ENCODE results near the gene OR3A3. TPM values are rescaled to one million over a fixed set of nuclear protein-coding genes. Genes with fewer than 3 reads are reported as not detected.

The OR3A3 gene
- total and polyA plus RNA-seq, 3 donors from 2014 or later: not detected

DNA sequence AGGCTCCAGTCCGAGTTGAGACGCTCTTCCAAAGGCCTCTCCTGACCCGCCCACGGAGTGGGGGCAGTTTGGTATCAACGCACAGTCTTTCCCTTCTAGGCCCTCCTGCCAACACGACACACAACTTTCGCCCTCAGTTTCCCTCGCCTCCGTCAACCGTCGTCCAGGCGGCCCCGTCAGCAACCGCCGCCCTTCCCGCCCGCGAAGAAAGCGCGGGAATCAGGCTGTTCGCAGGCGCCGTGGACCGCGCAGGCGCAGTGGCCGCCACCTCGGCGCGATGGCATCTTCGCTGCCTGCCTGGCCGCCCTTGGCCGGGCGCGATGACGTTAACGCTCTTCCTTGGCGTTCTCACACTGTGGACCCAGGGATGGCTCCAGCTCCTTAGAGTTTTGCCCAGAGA is 60.4 kb downstream of the OR3A3 start, which contains the start of gene SPATA22:
TSS of gene SPATA22 (minus strand) at position 221 of the 400 bp plus-strand sequence. CDS start 2,494 bp downstream, outside the sequence.
- intact Hi-C loops (cut with DNase I; ENCODE audit: low total_unique reads): no loop called here
- peak; percentile 45 for DNase-seq

DNA sequence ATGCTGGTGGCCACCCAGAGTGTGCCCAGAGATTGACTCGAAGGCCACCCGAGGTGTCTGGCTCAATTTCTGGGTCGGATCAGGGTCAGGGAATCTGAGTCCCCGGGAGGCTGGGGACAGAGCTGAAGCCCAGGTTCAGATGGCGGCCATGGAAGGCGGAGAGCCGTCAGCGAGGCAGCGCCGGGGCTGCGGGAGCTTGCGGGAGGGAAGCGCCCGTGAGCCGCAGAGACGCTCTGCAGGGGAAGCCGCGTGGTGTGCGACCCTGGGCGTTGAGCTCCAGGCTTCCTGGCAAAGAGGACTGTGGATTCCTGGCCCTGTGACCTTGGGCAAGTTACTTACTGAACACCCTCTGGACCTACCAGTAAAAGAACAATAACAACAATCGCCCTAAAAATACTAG is 61.0 kb downstream of the OR3A3 start:
- intact Hi-C loops (cut with DNase I; ENCODE audit: low total_unique reads): no loop called here
- Histone ChIP-seq H3K36me3 (ENCODE audit: low read depth, missing control alignments) (no peaks in the 10 kb centered on the region), H3K9me3 (no peaks in the 10 kb centered on the region), H3K27ac (peak overlapping the region; percentile 52 to 59), H3K27me3 (no peaks in the 10 kb centered on the region), H3K4me1 (no peaks in the 10 kb centered on the region), H3K4me3 (peak overlapping the region; percentile 44 to 54)
- TF ChIP-seq, protein P1, sequence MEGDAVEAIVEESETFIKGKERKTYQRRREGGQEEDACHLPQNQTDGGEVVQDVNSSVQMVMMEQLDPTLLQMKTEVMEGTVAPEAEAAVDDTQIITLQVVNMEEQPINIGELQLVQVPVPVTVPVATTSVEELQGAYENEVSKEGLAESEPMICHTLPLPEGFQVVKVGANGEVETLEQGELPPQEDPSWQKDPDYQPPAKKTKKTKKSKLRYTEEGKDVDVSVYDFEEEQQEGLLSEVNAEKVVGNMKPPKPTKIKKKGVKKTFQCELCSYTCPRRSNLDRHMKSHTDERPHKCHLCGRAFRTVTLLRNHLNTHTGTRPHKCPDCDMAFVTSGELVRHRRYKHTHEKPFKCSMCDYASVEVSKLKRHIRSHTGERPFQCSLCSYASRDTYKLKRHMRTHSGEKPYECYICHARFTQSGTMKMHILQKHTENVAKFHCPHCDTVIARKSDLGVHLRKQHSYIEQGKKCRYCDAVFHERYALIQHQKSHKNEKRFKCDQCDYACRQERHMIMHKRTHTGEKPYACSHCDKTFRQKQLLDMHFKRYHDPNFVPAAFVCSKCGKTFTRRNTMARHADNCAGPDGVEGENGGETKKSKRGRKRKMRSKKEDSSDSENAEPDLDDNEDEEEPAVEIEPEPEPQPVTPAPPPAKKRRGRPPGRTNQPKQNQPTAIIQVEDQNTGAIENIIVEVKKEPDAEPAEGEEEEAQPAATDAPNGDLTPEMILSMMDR (IDR thresholded peaks at IDR 0.05): no peak
- TF ChIP-seq POLR2A (IDR thresholded peaks at IDR 0.05): no peak
- WGBS, 2 donors: 51 to 56% methylated on average over 14 to 21 of the region's 21 CpGs
- DNase-seq: peak; percentile 31

More for the DNA sequence above, 60.4 kb downstream of the OR3A3 start, which contains the start of gene SPATA22:
- no peaks in the 10 kb centered on the region for H3K4me1 ChIP-seq
- no peaks in the 10 kb centered on the region for H3K36me3 ChIP-seq (ENCODE audit: low read depth, missing control alignments)
- no peaks in the 10 kb centered on the region for H3K9me3 ChIP-seq
- peak within 1 kb of the TSS; percentile 44 to 54 for H3K4me3 ChIP-seq
- TF ChIP-seq, protein P1 (IDR thresholded peaks at IDR 0.05): no peak
- TF ChIP-seq POLR2A (IDR thresholded peaks at IDR 0.05): no peak
- WGBS, 2 donors: 95% methylated on average over 32 to 38 of the region's 38 CpGs
- no peaks in the 10 kb centered on the region for H3K27me3 ChIP-seq
- H3K27ac ChIP-seq: peak within 1 kb of the TSS; percentile 52 to 59

Small RNA genes within 50 kb of the gene (small RNA-seq; reads per million reads assigned to genes)
- 0 reads per million in 2 donors for gene OR1AC1P

Other genes starting within 250 kb of the OR3A3 start
- not detected for gene OR1A2, start 213.9 kb upstream of the OR3A3 start, total RNA-seq
- not detected for gene OR1A2, start 213.9 kb upstream of the OR3A3 start, polyA plus RNA-seq (ENCODE audit: insufficient read depth, low read depth, low replicate concordance)
- under 1 TPM in 1 of 2 donors, not detected in 1; 0.06 TPM for gene OR1A1, start 203.7 kb upstream of the OR3A3 start, total RNA-seq
- gene OR1A1, start 203.7 kb upstream of the OR3A3 start, polyA plus RNA-seq (ENCODE audit: insufficient read depth, low read depth, low replicate concordance): not detected
- 1 to 10 TPM; 6.6 to 7.9 TPM for gene OR3A1, start 113.0 kb upstream of the OR3A3 start, total RNA-seq
- 1.1 TPM for gene OR3A1, start 113.0 kb upstream of the OR3A3 start, polyA plus RNA-seq (ENCODE audit: insufficient read depth, low read depth, low replicate concordance)
- 10 to 100 TPM; 22.7 to 27.4 TPM for gene OR3A2, start 25.1 kb upstream of the OR3A3 start, total RNA-seq
- gene OR3A2, start 25.1 kb upstream of the OR3A3 start, polyA plus RNA-seq (ENCODE audit: insufficient read depth, low read depth, low replicate concordance): 5.3 TPM
- gene OR1E1, start 13.0 kb upstream of the OR3A3 start, total RNA-seq: under 1 TPM in 1 of 2 donors, not detected in 1; 0.63 TPM
- gene OR1E1, start 13.0 kb upstream of the OR3A3 start, polyA plus RNA-seq (ENCODE audit: insufficient read depth, low read depth, low replicate concordance): 0.25 TPM
- under 1 TPM; 0.79 to 0.93 TPM for gene OR1E2, start 22.5 kb downstream of the OR3A3 start, total RNA-seq
- not detected for gene OR1E2, start 22.5 kb downstream of the OR3A3 start, polyA plus RNA-seq (ENCODE audit: insufficient read depth, low read depth, low replicate concordance)
- 100 to 1,000 TPM; 100 to 114 TPM for gene SPATA22, start 60.4 kb downstream of the OR3A3 start, total RNA-seq
- gene SPATA22, start 60.4 kb downstream of the OR3A3 start, polyA plus RNA-seq (ENCODE audit: insufficient read depth, low read depth, low replicate concordance): 368 TPM
- 1 to 10 TPM; 5.0 to 6.1 TPM for gene ASPA, start 64.6 kb downstream of the OR3A3 start, total RNA-seq
- 16.1 TPM for gene ASPA, start 64.6 kb downstream of the OR3A3 start, polyA plus RNA-seq (ENCODE audit: insufficient read depth, low read depth, low replicate concordance)
- 10 to 100 TPM; 19.8 to 37.2 TPM for gene TRPV3, start 146.4 kb downstream of the OR3A3 start, total RNA-seq
- gene TRPV3, start 146.4 kb downstream of the OR3A3 start, polyA plus RNA-seq (ENCODE audit: insufficient read depth, low read depth, low replicate concordance): 6.6 TPM
- gene TRPV1, start 198.0 kb downstream of the OR3A3 start, total RNA-seq: 10 to 100 TPM; 11.4 to 11.5 TPM
- 5.1 TPM for gene TRPV1, start 198.0 kb downstream of the OR3A3 start, polyA plus RNA-seq (ENCODE audit: insufficient read depth, low read depth, low replicate concordance)
- gene SHPK, start 224.9 kb downstream of the OR3A3 start, total RNA-seq: 10 to 100 TPM; 23.6 to 33.8 TPM
- gene SHPK, start 224.9 kb downstream of the OR3A3 start, polyA plus RNA-seq (ENCODE audit: insufficient read depth, low read depth, low replicate concordance): 9.0 TPM
- 10 to 100 TPM; 43.8 to 57.3 TPM for gene CTNS, start 225.4 kb downstream of the OR3A3 start, total RNA-seq
- gene CTNS, start 225.4 kb downstream of the OR3A3 start, polyA plus RNA-seq (ENCODE audit: insufficient read depth, low read depth, low replicate concordance): 50.4 TPM

Data from testis (tissue), 3 donors.